ENCODE measurements around the gene RIMS3.

DNA sequence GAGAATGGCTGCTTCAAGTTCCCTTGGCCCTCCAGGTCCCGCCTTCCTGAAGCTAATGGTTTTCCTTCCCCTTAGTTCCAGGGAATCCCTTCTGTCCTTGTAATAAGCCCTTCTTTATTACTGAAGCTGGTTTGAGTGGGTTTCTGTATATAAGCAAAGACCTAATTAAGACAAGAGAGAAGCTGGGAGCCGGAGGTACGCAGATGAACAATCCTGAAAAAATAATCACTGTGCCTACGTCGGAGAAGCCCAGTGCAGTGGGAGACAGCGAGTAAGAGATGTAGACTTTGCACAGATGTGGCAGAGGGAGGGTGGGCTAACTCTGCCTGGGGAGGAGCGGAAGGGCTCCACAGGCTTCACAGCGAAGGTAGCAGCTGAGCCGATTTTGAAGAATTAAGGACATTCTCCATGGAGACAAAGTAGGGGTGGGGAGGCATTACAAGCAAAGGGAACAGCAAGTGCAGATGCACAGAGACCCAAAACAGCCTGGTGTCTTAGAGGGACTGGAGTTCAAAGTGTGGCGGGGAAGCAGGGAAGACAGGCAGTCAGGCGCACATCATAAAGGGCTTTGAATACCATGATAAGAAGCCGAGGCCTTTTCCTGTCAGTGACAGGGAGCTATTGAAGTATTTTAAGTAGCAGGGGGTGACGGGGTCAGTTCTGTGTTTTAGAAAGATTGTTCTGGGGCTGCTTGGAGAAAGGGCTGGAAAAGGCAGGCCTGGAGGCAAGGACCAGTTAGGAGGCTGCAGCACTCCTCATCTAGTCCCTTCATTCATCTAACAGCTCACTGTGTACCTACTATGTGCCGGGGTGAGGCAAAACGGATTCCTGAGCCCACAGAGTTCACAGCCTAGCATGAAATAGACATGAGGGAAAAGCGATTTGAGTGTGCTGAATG, 6.5 kb downstream of the RIMS3 start:
- TF ChIP-seq, protein P1, sequence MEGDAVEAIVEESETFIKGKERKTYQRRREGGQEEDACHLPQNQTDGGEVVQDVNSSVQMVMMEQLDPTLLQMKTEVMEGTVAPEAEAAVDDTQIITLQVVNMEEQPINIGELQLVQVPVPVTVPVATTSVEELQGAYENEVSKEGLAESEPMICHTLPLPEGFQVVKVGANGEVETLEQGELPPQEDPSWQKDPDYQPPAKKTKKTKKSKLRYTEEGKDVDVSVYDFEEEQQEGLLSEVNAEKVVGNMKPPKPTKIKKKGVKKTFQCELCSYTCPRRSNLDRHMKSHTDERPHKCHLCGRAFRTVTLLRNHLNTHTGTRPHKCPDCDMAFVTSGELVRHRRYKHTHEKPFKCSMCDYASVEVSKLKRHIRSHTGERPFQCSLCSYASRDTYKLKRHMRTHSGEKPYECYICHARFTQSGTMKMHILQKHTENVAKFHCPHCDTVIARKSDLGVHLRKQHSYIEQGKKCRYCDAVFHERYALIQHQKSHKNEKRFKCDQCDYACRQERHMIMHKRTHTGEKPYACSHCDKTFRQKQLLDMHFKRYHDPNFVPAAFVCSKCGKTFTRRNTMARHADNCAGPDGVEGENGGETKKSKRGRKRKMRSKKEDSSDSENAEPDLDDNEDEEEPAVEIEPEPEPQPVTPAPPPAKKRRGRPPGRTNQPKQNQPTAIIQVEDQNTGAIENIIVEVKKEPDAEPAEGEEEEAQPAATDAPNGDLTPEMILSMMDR (IDR thresholded peaks at IDR 0.05; ENCODE audit: low read length), result no peak
- no peak for TF ChIP-seq EZH2 (IDR thresholded peaks at IDR 0.05; ENCODE audit: borderline replicate concordance, low read length)
